Right lung (tissue), 5 donors: Measurements from ENCODE around the gene SCN2B. TPM values are rescaled to one million over a fixed set of nuclear protein-coding genes. Genes with fewer than 3 reads are reported as not detected.

Experiments used
- DNase-seq, 2 donors: peaks; one replicate each; pipeline ENCODE4 v3.0.0-alpha.2; 2013
- polyA plus RNA-seq, 5 donors: library from polyadenylated mRNA; unstranded; fragments of 120-200 nt; gene quantifications; one replicate each; pipeline versions ENCODE4 v1.2.1 to v1.2.3, GENCODE V29; 2013; ENCODE audit warnings: inconsistent platforms in 1 of 5, low replicate concordance in 1 of 5; ENCODE audit not compliant: insufficient read length in 5 of 5, insufficient read depth in 1 of 5

Gene SCN2B
- polyA plus RNA-seq, 5 donors, result 4.0 to 5.7 (median 4.9) TPM

DNA sequence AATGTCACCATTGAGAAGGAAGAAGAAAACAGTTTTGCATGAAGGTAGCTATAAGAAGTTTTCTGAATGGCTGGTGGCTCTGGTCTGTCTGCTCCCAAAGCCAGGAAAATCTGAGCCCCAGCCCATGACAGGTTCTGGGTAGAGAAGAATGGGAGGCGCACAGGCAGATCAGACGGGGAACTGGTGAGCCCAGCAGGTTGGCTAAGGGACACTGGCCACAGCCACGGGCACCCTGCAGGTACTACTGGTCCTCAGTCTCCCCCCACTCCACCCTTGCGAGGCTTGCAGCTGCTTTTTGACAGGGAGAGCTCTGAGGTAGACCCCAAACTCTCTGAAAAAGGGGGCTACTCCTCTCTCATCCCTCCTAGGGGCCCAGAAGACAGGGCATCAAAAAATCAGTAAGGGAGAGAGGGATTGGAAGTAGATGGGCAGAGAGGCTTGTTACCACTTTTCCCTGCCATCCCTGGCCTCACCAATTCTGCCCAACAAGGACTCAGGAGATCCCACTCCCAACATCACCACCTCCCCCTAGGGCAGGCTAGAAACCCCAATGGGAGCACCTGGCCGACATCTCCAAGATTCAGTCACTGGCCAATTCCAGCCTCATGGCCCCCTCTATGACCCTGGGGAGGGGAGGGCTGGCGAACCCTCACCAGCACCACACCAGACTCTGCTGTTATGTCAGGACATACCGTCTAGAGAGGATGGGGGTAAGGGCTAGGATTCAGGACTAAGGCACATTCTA, 41.2 kb downstream of the SCN2B start:
- DNase-seq, result no peak

- no peak for DNase-seq
These were observed 42.6 kb downstream of the SCN2B start for GRCh38 chr11:118133816-118134215.

GRCh38 chr11:118132385-118133151, 43.9 kb downstream of the SCN2B start:
- no peak for DNase-seq

DNA sequence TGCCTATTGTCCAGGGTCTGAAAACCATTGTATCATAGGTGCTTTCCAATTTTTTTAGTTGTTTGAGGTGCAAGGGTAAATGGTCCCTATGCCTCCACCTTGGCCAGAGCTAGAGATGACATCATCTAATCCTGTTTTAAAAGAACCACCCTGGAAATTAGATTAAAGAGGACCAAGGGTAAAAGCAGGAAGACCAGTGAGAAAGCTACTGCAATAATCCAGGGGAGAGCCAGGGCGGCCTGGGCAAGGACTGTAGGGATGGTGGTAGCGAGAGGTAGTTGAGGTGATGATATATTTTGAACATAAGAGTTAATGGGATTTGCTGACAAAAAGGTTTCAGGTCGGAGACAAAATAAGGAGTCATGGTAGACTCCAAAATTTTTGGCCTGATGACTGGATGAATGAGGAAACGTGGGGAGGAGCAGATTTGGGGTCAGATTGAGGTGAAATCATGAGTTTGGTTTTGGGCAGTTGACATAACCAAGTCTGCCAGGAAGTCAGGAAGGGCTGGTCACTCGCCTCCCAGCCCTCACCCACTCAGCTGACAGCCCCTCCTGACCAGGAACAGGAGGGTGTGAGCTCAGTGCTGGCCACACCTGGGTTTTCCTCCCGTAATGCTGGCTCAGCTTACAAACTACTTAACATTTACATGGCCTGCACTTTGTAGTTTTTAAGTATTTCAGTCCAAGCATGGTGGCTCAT, 46.8 kb downstream of the SCN2B start:
- DNase-seq, result no peak

GRCh38 chr11:118128721-118129470, 47.5 kb downstream of the SCN2B start:
- DNase-seq, result no peak

DNA sequence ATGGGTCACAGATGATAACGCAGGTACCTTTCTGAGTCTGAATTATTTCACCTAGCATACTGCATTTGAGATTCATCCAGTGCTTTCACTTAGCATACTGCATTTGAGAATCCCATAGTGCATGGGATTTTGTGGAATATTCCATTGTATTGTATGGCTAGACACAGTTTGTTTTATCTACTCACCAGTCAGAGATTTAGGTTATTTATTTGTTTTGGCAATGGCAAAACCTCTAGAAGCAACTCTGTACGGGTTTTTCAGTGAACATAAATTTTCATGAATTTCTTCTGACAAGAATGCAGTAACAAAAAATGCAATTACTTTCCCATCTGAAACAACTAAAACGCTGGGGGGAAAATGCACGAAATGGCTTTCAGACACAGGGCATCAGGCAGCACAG, 48.1 kb downstream of the SCN2B start:
- no peak for DNase-seq

- no peak for DNase-seq
These were observed 50.2 kb downstream of the SCN2B start for GRCh38 chr11:118126082-118126838.

- DNase-seq, result no peak
These were observed 51.4 kb downstream of the SCN2B start for GRCh38 chr11:118124929-118125535.

- no peak for DNase-seq
These were observed 55.6 kb downstream of the SCN2B start for GRCh38 chr11:118120793-118121192.

DNA sequence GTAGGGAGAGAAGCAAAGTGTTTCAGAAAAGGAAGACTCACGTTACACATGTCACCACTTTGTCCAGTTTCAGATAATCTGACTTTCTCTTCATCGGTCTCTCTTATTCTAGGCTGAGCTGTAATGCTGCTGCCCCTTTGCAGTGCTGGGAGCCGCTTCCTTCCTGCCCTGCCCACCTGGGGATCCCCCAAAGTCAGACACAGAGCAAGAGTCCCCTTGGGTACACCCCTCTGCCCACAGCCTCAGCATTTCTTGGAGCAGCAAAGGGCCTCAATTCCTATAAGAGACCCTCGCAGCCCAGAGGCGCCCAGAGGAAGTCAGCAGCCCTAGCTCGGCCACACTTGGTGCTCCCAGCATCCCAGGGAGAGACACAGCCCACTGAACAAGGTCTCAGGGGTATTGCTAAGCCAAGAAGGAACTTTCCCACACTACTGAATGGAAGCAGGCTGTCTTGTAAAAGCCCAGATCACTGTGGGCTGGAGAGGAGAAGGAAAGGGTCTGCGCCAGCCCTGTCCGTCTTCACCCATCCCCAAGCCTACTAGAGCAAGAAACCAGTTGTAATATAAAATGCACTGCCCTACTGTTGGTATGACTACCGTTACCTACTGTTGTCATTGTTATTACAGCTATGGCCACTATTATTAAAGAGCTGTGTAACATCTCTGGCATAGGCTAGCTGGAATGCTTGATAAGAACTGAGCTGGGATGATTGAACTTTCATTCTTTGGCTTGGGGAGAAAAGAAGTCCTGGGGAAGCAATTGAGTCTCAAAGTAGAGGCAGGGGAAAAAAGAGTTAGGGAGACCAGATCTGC, 58.4 kb downstream of the SCN2B start:
- no peak for DNase-seq

GRCh38 chr11:118115048-118115447, 61.4 kb downstream of the SCN2B start:
- DNase-seq, result no peak

GRCh38 chr11:118114266-118114665, 62.2 kb downstream of the SCN2B start:
- DNase-seq, result no peak

DNA sequence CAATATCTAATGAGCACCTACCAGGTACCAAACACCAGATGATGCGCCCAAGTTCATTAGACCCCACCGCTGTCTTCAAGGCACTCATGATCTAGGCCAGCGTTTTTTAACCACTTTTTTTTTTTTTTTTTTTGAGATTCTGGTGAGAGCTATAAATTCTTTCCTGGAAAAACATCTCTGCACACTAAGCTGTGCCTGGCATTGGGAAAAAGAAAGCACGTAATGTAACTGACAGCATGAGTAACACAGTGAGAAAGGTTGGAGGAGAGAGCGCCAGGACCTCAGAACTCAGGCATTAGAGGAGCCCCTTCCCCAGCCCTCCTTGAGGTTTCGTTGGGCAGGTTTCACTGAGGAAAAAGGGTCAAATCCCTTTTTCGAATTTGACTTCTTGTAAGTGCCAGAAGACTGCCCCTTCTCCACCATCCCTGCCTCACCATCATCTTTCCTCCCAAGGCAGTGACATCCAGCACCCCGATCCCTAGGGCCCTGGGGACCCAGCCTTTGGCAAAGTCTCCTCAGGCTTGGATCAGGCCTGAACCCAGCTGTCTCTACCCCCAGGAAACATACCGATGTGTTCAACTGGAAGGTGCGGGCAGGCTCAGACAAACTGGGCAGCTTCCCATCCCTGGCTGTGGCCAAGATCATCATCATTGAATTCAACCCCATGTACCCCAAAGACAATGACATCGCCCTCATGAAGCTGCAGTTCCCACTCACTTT, 63.6 kb downstream of the SCN2B start:
- no peak for DNase-seq

Other genes with a start within 250 kb of the SCN2B start
- gene TMPRSS13, start 247.2 kb downstream of the SCN2B start, polyA plus RNA-seq, result 10 to 100 TPM in 2 of 5 donors, 1 to 10 TPM in 3; 7.9 to 11.7 (median 9.4) TPM
- 1 to 10 TPM; 4.0 to 7.3 (median 4.9) TPM for gene IL10RA, start 190.2 kb downstream of the SCN2B start, polyA plus RNA-seq
- gene TMPRSS4, start 99.6 kb downstream of the SCN2B start, polyA plus RNA-seq, result 1 to 10 TPM; 3.5 to 5.1 (median 4.6) TPM
- under 1 TPM; 0.27 to 0.65 (median 0.40) TPM for gene SMIM35, start 89.7 kb downstream of the SCN2B start, polyA plus RNA-seq
- gene SCN4B, start 23.8 kb downstream of the SCN2B start, polyA plus RNA-seq, result 1 to 10 TPM; 7.0 to 9.1 (median 7.8) TPM
- 1 to 10 TPM; 4.5 to 8.4 (median 6.8) TPM for gene JAML, start 48.4 kb upstream of the SCN2B start, polyA plus RNA-seq
- gene MPZL3, start 75.7 kb upstream of the SCN2B start, polyA plus RNA-seq, result 1 to 10 TPM; 5.5 to 9.2 (median 6.4) TPM
- 10 to 100 TPM; 53.8 to 83.6 (median 70.3) TPM for gene MPZL2, start 87.7 kb upstream of the SCN2B start, polyA plus RNA-seq
- gene CD3E, start 128.1 kb upstream of the SCN2B start, polyA plus RNA-seq, result 1 to 10 TPM in 4 of 5 donors, under 1 TPM in 1; 0.66 to 2.6 (median 1.5) TPM
- 1 to 10 TPM in 3 of 5 donors, under 1 TPM in 1, not detected in 1; 0.67 to 1.6 (median 1.2) TPM for gene CD3D, start 166.1 kb upstream of the SCN2B start, polyA plus RNA-seq
- gene CD3G, start 167.7 kb upstream of the SCN2B start, polyA plus RNA-seq, result 1 to 10 TPM in 1 of 5 donors, under 1 TPM in 4; 0.42 to 1.0 (median 0.58) TPM
- 10 to 100 TPM; 29.6 to 47.8 (median 44.1) TPM for gene UBE4A, start 183.0 kb upstream of the SCN2B start, polyA plus RNA-seq
- gene ATP5MG, start 225.0 kb upstream of the SCN2B start, polyA plus RNA-seq, result 100 to 1,000 TPM; 349 to 500 (median 384) TPM